IMR-90 (cell line): ENCODE data around the gene CYP2W1. TPM values are rescaled to one million over a fixed set of nuclear protein-coding genes. Genes with fewer than 3 reads are reported as not detected.

Experiments used
- ATAC-seq: fragments of 200-7000 bp; cut with Tn5 transposase; 2 replicates; pipeline ENCODE4 v1.9.1; 2020; ENCODE audit warnings: low read depth, mild to moderate bottlenecking, moderate library complexity
- BruUV-seq: library from RNA; stranded (reverse); fragments of 400-500 nt; replicated peaks from 2 replicates; lab custom pipeline; 2021; lab: Mats Ljungman, UMichigan
- CTCF ChIA-PET: fragments of 300-600 bp; formaldehyde crosslinking; extraction: SDS; loops from one replicate; lab custom pipeline; 2021; ENCODE audit warnings: antibody characterized with exemption; lab: Yijun Ruan, JAX
- POLR2A ChIA-PET: fragments of 300-600 bp; sonication (Branson Sonifier 250); formaldehyde crosslinking; loops from one replicate; lab custom pipeline; 2022; ENCODE audit warnings: antibody characterized with exemption; ENCODE audit not compliant: unreplicated experiment; lab: Charles Lee
- DNase-seq: peaks from one replicate; pipeline ENCODE4 v3.0.0; 2013
- H2AFZ ChIP-seq: replicated peaks from 2 replicates; pipeline ENCODE3; 2013; ENCODE audit warnings: low read length, mild to moderate bottlenecking; ENCODE audit not compliant: poor library complexity
- H2AK5ac ChIP-seq: 2 replicates; pipeline ENCODE4 v1.6.1; 2013; ENCODE audit warnings: low read depth, low read length, inconsistent platforms
- H2AK9ac ChIP-seq: replicated peaks from 2 replicates; pipeline ENCODE3; 2013; ENCODE audit warnings: mild to moderate bottlenecking, low read depth, low read length, moderate library complexity; ENCODE audit not compliant: poor library complexity
- H2BK120ac ChIP-seq: 2 replicates; pipeline ENCODE4 v1.6.1; 2013; ENCODE audit warnings: low read depth, low read length, inconsistent platforms
- H2BK15ac ChIP-seq: 3 replicates; pipeline ENCODE4 v1.6.1; 2013; ENCODE audit warnings: low read depth, low read length, inconsistent platforms
- H2BK20ac ChIP-seq: 2 replicates; pipeline ENCODE4 v1.6.1; 2013; ENCODE audit warnings: low read depth, mild to moderate bottlenecking, inconsistent platforms, low read length, moderate library complexity
- H2BK5ac ChIP-seq: 2 replicates; pipeline ENCODE4 v1.6.1; 2013; ENCODE audit warnings: mild to moderate bottlenecking, low read depth, low read length, inconsistent platforms; ENCODE audit not compliant: poor library complexity, severe bottlenecking
- H3K14ac ChIP-seq: replicated peaks from 2 replicates; pipeline ENCODE4 v1.6.1; 2013; ENCODE audit warnings: low read depth, low read length, inconsistent platforms
- H3K18ac ChIP-seq: 2 replicates; pipeline ENCODE4 v1.6.1; 2013; ENCODE audit warnings: low read depth, low read length, control low read depth
- H3K23ac ChIP-seq: 2 replicates; pipeline ENCODE4 v1.6.1; 2013; ENCODE audit warnings: low read depth, low read length, inconsistent platforms
- H3K27ac ChIP-seq: 2 replicates; pipeline ENCODE4 v1.5.1; 2013; ENCODE audit warnings: mild to moderate bottlenecking, control low read depth, low read length; ENCODE audit not compliant: insufficient read depth
- H3K27me3 ChIP-seq: 2 replicates; pipeline ENCODE4 v1.6.1; 2013; ENCODE audit warnings: low read length; ENCODE audit not compliant: control insufficient read depth, insufficient read depth
- H3K36me3 ChIP-seq: 2 replicates; pipeline ENCODE4 v1.6.1; 2013; ENCODE audit warnings: low read length, mixed read lengths; ENCODE audit not compliant: control insufficient read depth, insufficient read depth
- H3K4ac ChIP-seq: 2 replicates; pipeline ENCODE4 v1.6.1; 2013; ENCODE audit warnings: low read depth, low read length, inconsistent platforms
- H3K4me1 ChIP-seq: 2 replicates; pipeline ENCODE4 v1.6.1; 2013; ENCODE audit warnings: low read length, mixed read lengths; ENCODE audit not compliant: control insufficient read depth, insufficient read depth
- H3K4me2 ChIP-seq: 2 replicates; pipeline ENCODE4 v1.6.1; 2013; ENCODE audit warnings: low read depth, mild to moderate bottlenecking, control low read depth, low read length, moderate library complexity
- H3K4me3 ChIP-seq: 2 replicates; pipeline ENCODE4 v1.5.1; 2013; ENCODE audit warnings: low read depth, mild to moderate bottlenecking, control low read depth, low read length, moderate library complexity; ENCODE audit not compliant: insufficient read depth
- H3K56ac ChIP-seq: 2 replicates; pipeline ENCODE4 v1.6.1; 2013; ENCODE audit warnings: low read length, inconsistent platforms; ENCODE audit not compliant: insufficient read depth; ENCODE audit errors: extremely low read depth
- H3K79me1 ChIP-seq, 2 experiments: 2 replicates each; pipeline ENCODE4 v1.6.1; 2013; ENCODE audit warnings: low read length in 2 of 2, inconsistent platforms in 1 of 2, low read depth in 1 of 2
- H3K9ac ChIP-seq: 2 replicates; pipeline ENCODE4 v1.6.1; 2013; ENCODE audit warnings: low read depth, low read length, control low read depth
- H3K9me1 ChIP-seq: 2 replicates; pipeline ENCODE4 v1.6.1; 2013; ENCODE audit warnings: low read length, inconsistent platforms; ENCODE audit not compliant: insufficient read depth
- H3K9me3 ChIP-seq: 2 replicates; pipeline ENCODE4 v1.6.1; 2013; ENCODE audit warnings: low read length; ENCODE audit not compliant: control insufficient read depth, insufficient read depth
- H4K20me1 ChIP-seq: 2 replicates; pipeline ENCODE4 v1.6.1; 2013; ENCODE audit warnings: low read length, inconsistent platforms; ENCODE audit not compliant: insufficient read depth
- H4K5ac ChIP-seq: 2 replicates; pipeline ENCODE4 v1.6.1; 2013; ENCODE audit warnings: mild to moderate bottlenecking, low read depth, low read length, control low read depth
- H4K8ac ChIP-seq, 2 experiments: 2 replicates each; pipeline ENCODE4 v1.6.1; 2013; ENCODE audit warnings: low read depth in 2 of 2, low read length in 2 of 2, control low read depth in 1 of 2, inconsistent platforms in 1 of 2
- H4K91ac ChIP-seq: 2 replicates; pipeline ENCODE4 v1.6.1; 2013; ENCODE audit warnings: low read depth, low read length, inconsistent platforms; ENCODE audit not compliant: insufficient read depth
- CEBPB ChIP-seq: IDR thresholded peaks from 2 replicates; pipeline ENCODE4 v1.6.1; 2012; ENCODE audit warnings: low read depth, low read length, improper control_type of control experiment
- CHD1 ChIP-seq: IDR thresholded peaks from 2 replicates; pipeline ENCODE4 v1.6.1; 2012; ENCODE audit warnings: low read depth, low read length, improper control_type of control experiment
- ELK1 ChIP-seq: fragments of 150-350 bp; IDR thresholded peaks from 2 replicates; pipeline ENCODE4 v1.6.1; 2016; ENCODE audit warnings: low read depth, mild to moderate bottlenecking, low read length, moderate library complexity, borderline replicate concordance
- FOS ChIP-seq: fragments of 150-350 bp; IDR thresholded peaks from 2 replicates; pipeline ENCODE4 v1.6.1; 2016; ENCODE audit warnings: low read depth, low read length
- MAFK ChIP-seq: IDR thresholded peaks from 2 replicates; pipeline ENCODE4 v1.6.1; 2012; ENCODE audit warnings: low read depth, low read length, improper control_type of control experiment
- MXI1 ChIP-seq: IDR thresholded peaks from 2 replicates; pipeline ENCODE4 v1.6.1; 2012; ENCODE audit warnings: low read depth, mild to moderate bottlenecking, low read length, moderate library complexity, borderline replicate concordance
- NFE2L2 ChIP-seq: fragments of 150-350 bp; IDR thresholded peaks from 2 replicates; pipeline ENCODE4 v1.6.1; 2016; ENCODE audit warnings: low read depth, mild to moderate bottlenecking, low read length
- POLR2A ChIP-seq: IDR thresholded peaks from 2 replicates; pipeline ENCODE4 v1.6.1; 2012; ENCODE audit warnings: mild to moderate bottlenecking, low read depth, low read length
- RAD21 ChIP-seq: IDR thresholded peaks from 2 replicates; pipeline ENCODE4 v1.6.1; 2012; ENCODE audit warnings: low read length, improper control_type of control experiment
- RCOR1 ChIP-seq: IDR thresholded peaks from 2 replicates; pipeline ENCODE4 v1.6.1; 2012; ENCODE audit warnings: mild to moderate bottlenecking, low read length, improper control_type of control experiment; ENCODE audit not compliant: insufficient replicate concordance
- SMC3 ChIP-seq: fragments of 150-350 bp; IDR thresholded peaks from 2 replicates; pipeline ENCODE4 v1.6.1; 2016; ENCODE audit warnings: low read depth, mild to moderate bottlenecking, antibody characterized with exemption, low read length, moderate library complexity
- WGBS, 2 experiments: methylation state at CpG; one replicate each; pipeline versions ENCODE4 v1.1.5 to v1.1.7; 2013; ENCODE audit warnings: missing lambda C conversion rate in 2 of 2; ENCODE audit not compliant: insufficient read length in 1 of 2; ENCODE audit errors: extremely low coverage in 2 of 2; 5-methylcytosine and 5-hydroxymethylcytosine counted together
- dilution Hi-C: fragments of 300-500 bp; cut with HindIII; formaldehyde crosslinking; loops from one replicate; pipeline ENCODE4 v1.14.3; 2018; ENCODE audit warnings: low sequenced_read_pairs; ENCODE audit not compliant: unreplicated experiment
- in situ Hi-C: fragments of 300-500 bp; cut with MboI; formaldehyde crosslinking; loops from 3 replicates; pipeline ENCODE4 v1.14.3; 2019; ENCODE audit warnings: low sequenced_read_pairs, inconsistent platforms, mixed read lengths
- intact Hi-C: fragments of 100-400 bp; cut with micrococcal nuclease; formaldehyde crosslinking; loops from 2 replicates; pipeline ENCODE4 v1.10.0; 2022
- polyA plus RNA-seq, 3 experiments: library from polyadenylated mRNA; depleted of rRNA; stranded (reverse); fragments of >200 nt; gene quantifications; 2 replicates each; pipeline ENCODE4 v1.2.3, GENCODE V29; 2012; ENCODE audit warnings: low replicate concordance in 1 of 3
- total RNA-seq: library from RNA; depleted of rRNA; stranded (reverse); fragments of >200 nt; gene quantifications from 2 replicates; pipeline ENCODE4 v1.2.3, GENCODE V29; 2012
- TF ChIP-seq, protein P1 (sequence below): conservative IDR thresholded peaks from 2 replicates; pipeline ENCODE4 v1.5.1; 2012; ENCODE audit warnings: mild to moderate bottlenecking, low read depth, low read length, improper control_type of control experiment

Gene CYP2W1
- total and polyA plus RNA-seq, 2 of the 4 experiments (the other 2 are of a cell fraction): not detected

DNA sequence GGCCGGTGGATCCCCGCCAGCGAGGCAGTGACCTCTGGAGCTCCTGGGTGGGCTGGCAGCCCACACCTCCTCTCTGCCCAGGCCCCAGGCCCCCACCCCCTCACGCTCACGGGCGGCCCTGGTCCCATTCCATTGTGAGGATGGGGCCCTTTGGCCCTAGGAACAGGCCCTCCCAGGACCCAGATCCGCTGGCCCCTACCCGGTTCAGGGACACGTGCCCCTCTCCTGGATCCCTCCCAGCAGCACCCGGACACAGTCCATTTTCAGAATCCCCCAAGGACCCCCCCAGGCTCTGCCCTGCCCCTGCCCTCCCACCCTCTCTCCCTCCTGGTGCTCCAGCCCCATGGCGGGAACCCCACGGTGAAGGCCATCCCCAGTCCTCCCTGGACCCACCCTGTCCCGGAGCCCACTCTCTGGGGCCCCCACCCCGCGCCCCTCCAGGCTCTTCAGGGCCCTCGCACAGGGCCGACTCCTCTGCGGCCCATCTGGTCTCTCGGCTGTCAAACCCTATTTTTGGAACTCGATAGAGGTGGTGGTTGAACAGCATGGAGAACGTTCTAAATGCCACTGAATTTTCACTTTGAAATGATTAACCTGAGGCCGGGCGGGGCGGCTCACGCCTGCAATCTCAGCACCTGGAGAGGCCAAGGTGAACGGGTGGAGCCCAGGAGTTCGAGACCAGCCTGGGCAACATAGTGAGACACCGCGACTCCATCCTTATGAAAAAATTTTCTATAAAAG is 36.6 kb upstream of the CYP2W1 start:
- POLR2A ChIA-PET: no interaction called here
- Histone ChIP-seq H2BK5ac (no peak overlapping the region), H2BK120ac (no peak overlapping the region), H2AK5ac (no peak overlapping the region), H2AK9ac (peak overlapping the region; percentile 55), H4K20me1 (no peaks in the 10 kb centered on the region), H3K9ac (no peak overlapping the region), H3K14ac (no peak overlapping the region), H3K18ac (no peak overlapping the region), H3K4ac (no peak overlapping the region), H3K56ac (no peak overlapping the region), H3K27me3 (peaks cover 6% of the 10 kb centered on the region), H3K4me1 (no peaks in the 10 kb centered on the region), H3K9me3 (no peaks in the 10 kb centered on the region), H4K8ac (no peak overlapping the region), H2BK15ac (no peak overlapping the region), H3K36me3 (no peaks in the 10 kb centered on the region), H3K27ac (no peak overlapping the region), H4K5ac (no peak overlapping the region), H4K91ac (no peak overlapping the region), H2AFZ (no peak overlapping the region), H3K9me1 (no peaks in the 10 kb centered on the region), H3K4me3 (no peak overlapping the region), H3K79me1 (no peaks in the 10 kb centered on the region), H3K23ac (no peak overlapping the region), H3K4me2 (no peak overlapping the region), H2BK20ac (no peak overlapping the region)
- dilution Hi-C loops (no loop called here), intact Hi-C loops (no loop called here), in situ Hi-C loops (no loop called here)
- ATAC-seq (no peak), DNase-seq (no peak)
- WGBS, 2 experiments: 68% methylated on average over 11 of the region's 29 CpGs; no CpG with 5 or more reads in 1 of the 2 experiments
- CTCF ChIA-PET: no interaction called here
- no peak for TF ChIP-seq MAFK
- no peak for TF ChIP-seq ELK1
- TF ChIP-seq POLR2A: no peak
- TF ChIP-seq MXI1: no peak
- TF ChIP-seq FOS: no peak
- TF ChIP-seq CEBPB: no peak
- no peak for TF ChIP-seq SMC3
- TF ChIP-seq, protein P1, sequence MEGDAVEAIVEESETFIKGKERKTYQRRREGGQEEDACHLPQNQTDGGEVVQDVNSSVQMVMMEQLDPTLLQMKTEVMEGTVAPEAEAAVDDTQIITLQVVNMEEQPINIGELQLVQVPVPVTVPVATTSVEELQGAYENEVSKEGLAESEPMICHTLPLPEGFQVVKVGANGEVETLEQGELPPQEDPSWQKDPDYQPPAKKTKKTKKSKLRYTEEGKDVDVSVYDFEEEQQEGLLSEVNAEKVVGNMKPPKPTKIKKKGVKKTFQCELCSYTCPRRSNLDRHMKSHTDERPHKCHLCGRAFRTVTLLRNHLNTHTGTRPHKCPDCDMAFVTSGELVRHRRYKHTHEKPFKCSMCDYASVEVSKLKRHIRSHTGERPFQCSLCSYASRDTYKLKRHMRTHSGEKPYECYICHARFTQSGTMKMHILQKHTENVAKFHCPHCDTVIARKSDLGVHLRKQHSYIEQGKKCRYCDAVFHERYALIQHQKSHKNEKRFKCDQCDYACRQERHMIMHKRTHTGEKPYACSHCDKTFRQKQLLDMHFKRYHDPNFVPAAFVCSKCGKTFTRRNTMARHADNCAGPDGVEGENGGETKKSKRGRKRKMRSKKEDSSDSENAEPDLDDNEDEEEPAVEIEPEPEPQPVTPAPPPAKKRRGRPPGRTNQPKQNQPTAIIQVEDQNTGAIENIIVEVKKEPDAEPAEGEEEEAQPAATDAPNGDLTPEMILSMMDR: no peak
- no peak for TF ChIP-seq RAD21
- no peak for TF ChIP-seq CHD1
- TF ChIP-seq RCOR1: no peak
- TF ChIP-seq NFE2L2: no peak
- no TSS peak for BruUV-seq
